Keratinocyte (primary cell): ENCODE data around the gene BSPH1. TPM values are rescaled to one million over a fixed set of nuclear protein-coding genes. Genes with fewer than 3 reads are reported as not detected.
"Not testable (repeated sequence)": the region's sequence is repeated elsewhere in the genome, so short reads cannot be mapped to it uniquely, and the experiment has no call there.

Source experiments
- DNase-seq: peaks from one replicate; pipeline ENCODE4 v3.0.0-alpha.2; 2011; ENCODE audit warnings: low read depth, missing footprints, low spot score
- FAIRE-seq: peaks from 2 replicates; lab custom pipeline; 2011; peaks lifted over from hg19 to GRCh38; lab: Jason Lieb, UNC
- H2AFZ ChIP-seq: 2 replicates; pipeline ENCODE4 v1.6.0; 2012; ENCODE audit warnings: low read length, control low read depth, inconsistent platforms; ENCODE audit not compliant: control insufficient read depth
- H3K27ac ChIP-seq: 2 replicates; pipeline ENCODE4 v1.5.1; 2011; ENCODE audit warnings: low read length; ENCODE audit not compliant: control insufficient read depth, insufficient read depth
- H3K27me3 ChIP-seq: 3 replicates; pipeline ENCODE4 v1.6.0; 2011; ENCODE audit warnings: low read length; ENCODE audit not compliant: control insufficient read depth, insufficient read depth; ENCODE audit errors: extremely low read depth
- H3K36me3 ChIP-seq, 2 experiments: 2 replicates in 1 of 2; 3 replicates in 1 of 2; pipeline ENCODE4 v1.5.1; 2011; ENCODE audit warnings: low read length in 2 of 2, mild to moderate bottlenecking in 1 of 2; ENCODE audit not compliant: control insufficient read depth in 2 of 2, insufficient read depth in 2 of 2; ENCODE audit errors: extremely low read depth in 1 of 2
- H3K4me1 ChIP-seq: 3 replicates; pipeline ENCODE4 v1.5.1; 2011; ENCODE audit warnings: low read length; ENCODE audit not compliant: control insufficient read depth, insufficient read depth; ENCODE audit errors: extremely low read depth
- H3K4me2 ChIP-seq: 3 replicates; pipeline ENCODE4 v1.6.0; 2011; ENCODE audit warnings: low read depth, low read length; ENCODE audit not compliant: control insufficient read depth, insufficient read depth; ENCODE audit errors: extremely low read depth
- H3K4me3 ChIP-seq, 3 experiments: fragments of 200-600 bp in 1 of 3; sonication (generic) in 1 of 3; 2 replicates in 2 of 3; 3 replicates in 1 of 3; pipeline ENCODE4 v1.5.1; 2011 to 2016; ENCODE audit warnings: low read length in 3 of 3, mild to moderate bottlenecking in 3 of 3, control low read depth in 2 of 3, inconsistent platforms in 1 of 3, low read depth in 1 of 3, mixed read lengths in 1 of 3, mixed run types in 1 of 3, moderate library complexity in 1 of 3; ENCODE audit not compliant: control insufficient read depth in 2 of 3, insufficient read depth in 2 of 3; ENCODE audit errors: extremely low read depth in 1 of 3
- H3K79me2 ChIP-seq: 2 replicates; pipeline ENCODE4 v1.6.0; 2012; ENCODE audit warnings: low read length; ENCODE audit not compliant: control insufficient read depth, insufficient read depth
- H3K9ac ChIP-seq: 3 replicates; pipeline ENCODE4 v1.6.0; 2011; ENCODE audit warnings: low read length; ENCODE audit not compliant: control insufficient read depth, insufficient read depth; ENCODE audit errors: extremely low read depth
- H3K9me1 ChIP-seq: 3 replicates; pipeline ENCODE4 v1.6.0; 2011; ENCODE audit warnings: low read length; ENCODE audit not compliant: control insufficient read depth, insufficient read depth; ENCODE audit errors: extremely low read depth
- H3K9me3 ChIP-seq: 2 replicates; pipeline ENCODE4 v1.5.1; 2012; ENCODE audit warnings: low read depth, low read length; ENCODE audit not compliant: control insufficient read depth
- H4K20me1 ChIP-seq: 3 replicates; pipeline ENCODE4 v1.6.0; 2011; ENCODE audit warnings: low read length; ENCODE audit not compliant: control insufficient read depth, insufficient read depth; ENCODE audit errors: extremely low read depth
- EZH2 ChIP-seq: IDR thresholded peaks from one replicate; pipeline ENCODE4 v1.6.1; 2012; ENCODE audit warnings: inconsistent platforms, mild to moderate bottlenecking, low read length, moderate library complexity
- dilution Hi-C: fragments of 300-500 bp; cut with MboI; formaldehyde crosslinking; loops from one replicate; pipeline ENCODE4 v1.7.0; 2020; ENCODE audit warnings: low sequenced_read_pairs; ENCODE audit not compliant: extremely low pct_ligation_motif_present
- polyA plus RNA-seq, 5 experiments: library from polyadenylated mRNA; depleted of rRNA in 3 of 5; stranded (reverse) in 3 of 5; stranded (forward) in 1 of 5; unstranded in 1 of 5; fragments of >200 nt; gene quantifications; 1 replicate in 1 of 5; 2 replicates in 3 of 5; 3 replicates in 1 of 5; pipeline versions ENCODE4 v1.2.1 to v1.2.3, GENCODE V29; 2011 to 2012; ENCODE audit warnings: missing spikeins in 2 of 5, low read depth in 1 of 5, low replicate concordance in 1 of 5
- TF ChIP-seq, protein P1 (sequence below), 3 experiments: IDR thresholded peaks in 1 of 3; conservative IDR thresholded peaks in 1 of 3; optimal IDR thresholded peaks in 1 of 3; 2 replicates in 2 of 3; 3 replicates in 1 of 3; pipeline versions ENCODE3 to v1.5.1; 2011; ENCODE audit warnings: low read length in 3 of 3, mild to moderate bottlenecking in 3 of 3, moderate library complexity in 2 of 3, control low read depth in 1 of 3, inconsistent platforms in 1 of 3; ENCODE audit not compliant: insufficient read depth in 2 of 3; ENCODE audit errors: extremely low read depth in 1 of 3

Gene BSPH1
- polyA plus RNA-seq, 1 donor (not counting 4 experiments of a cell fraction or from before 2014, with no cell fraction given), result not detected

DNA sequence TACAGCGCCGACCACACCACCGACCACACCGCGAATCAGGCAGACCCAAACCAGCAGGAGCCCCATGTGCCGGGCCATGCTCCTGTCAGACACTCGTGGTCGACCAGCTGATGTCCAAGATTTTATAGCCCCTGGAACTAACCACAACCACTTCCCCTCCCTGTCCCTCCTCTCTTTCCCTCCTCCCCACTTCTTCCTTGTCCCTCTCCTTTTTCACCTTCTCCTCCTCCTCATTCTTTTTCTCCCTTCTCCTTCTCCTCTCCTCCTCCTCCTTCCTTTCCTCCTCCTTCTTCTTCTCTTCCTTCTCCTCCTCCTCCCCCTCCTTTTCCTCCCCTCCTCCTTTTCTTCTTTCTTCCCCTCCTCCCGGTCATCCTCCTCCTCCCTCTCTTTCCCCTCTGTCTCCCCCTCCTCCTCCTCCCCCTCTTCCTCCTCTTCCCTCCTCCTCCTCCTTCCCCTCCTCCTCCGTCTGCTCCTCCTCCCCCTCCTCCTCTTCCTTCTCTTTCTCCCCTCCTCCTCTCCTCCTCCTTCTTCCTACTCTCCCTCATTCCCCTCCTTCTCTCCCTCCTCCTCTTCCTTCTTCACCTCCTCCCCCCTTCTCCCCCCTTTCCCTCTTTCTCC, 670 bp downstream of the BSPH1 start:
- H2AFZ ChIP-seq, result no peak overlapping the region
- dilution Hi-C loops, result no loop called here
- no peaks in the 10 kb centered on the region for H3K36me3 ChIP-seq
- H3K27me3 ChIP-seq, result no peaks in the 10 kb centered on the region
- no peak overlapping the region for H3K27ac ChIP-seq
- H3K79me2 ChIP-seq, result no peaks in the 10 kb centered on the region
- H3K9me3 ChIP-seq, result no peaks in the 10 kb centered on the region
- DNase-seq, result no peak
- no peaks in the 10 kb centered on the region for H3K4me1 ChIP-seq
- H4K20me1 ChIP-seq, result no peaks in the 10 kb centered on the region
- no peak overlapping the region for H3K4me2 ChIP-seq
- no peak for FAIRE-seq
- no peak for TF ChIP-seq EZH2
- TF ChIP-seq, protein P1, sequence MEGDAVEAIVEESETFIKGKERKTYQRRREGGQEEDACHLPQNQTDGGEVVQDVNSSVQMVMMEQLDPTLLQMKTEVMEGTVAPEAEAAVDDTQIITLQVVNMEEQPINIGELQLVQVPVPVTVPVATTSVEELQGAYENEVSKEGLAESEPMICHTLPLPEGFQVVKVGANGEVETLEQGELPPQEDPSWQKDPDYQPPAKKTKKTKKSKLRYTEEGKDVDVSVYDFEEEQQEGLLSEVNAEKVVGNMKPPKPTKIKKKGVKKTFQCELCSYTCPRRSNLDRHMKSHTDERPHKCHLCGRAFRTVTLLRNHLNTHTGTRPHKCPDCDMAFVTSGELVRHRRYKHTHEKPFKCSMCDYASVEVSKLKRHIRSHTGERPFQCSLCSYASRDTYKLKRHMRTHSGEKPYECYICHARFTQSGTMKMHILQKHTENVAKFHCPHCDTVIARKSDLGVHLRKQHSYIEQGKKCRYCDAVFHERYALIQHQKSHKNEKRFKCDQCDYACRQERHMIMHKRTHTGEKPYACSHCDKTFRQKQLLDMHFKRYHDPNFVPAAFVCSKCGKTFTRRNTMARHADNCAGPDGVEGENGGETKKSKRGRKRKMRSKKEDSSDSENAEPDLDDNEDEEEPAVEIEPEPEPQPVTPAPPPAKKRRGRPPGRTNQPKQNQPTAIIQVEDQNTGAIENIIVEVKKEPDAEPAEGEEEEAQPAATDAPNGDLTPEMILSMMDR (optimal IDR thresholded peaks at IDR 0.05 in 1 of 3, IDR thresholded peaks at IDR 0.05 in 1 of 3, conservative IDR thresholded peaks at IDR 0.05 in 1 of 3; ENCODE audit: extremely low read depth in 1 of 3, insufficient read depth in 2 of 3, low read length in 3 of 3), result no peak
- no peak overlapping the region for H3K4me3 ChIP-seq
- H3K9ac ChIP-seq, result no peak overlapping the region
- H3K9me1 ChIP-seq, result no peaks in the 10 kb centered on the region

DNA sequence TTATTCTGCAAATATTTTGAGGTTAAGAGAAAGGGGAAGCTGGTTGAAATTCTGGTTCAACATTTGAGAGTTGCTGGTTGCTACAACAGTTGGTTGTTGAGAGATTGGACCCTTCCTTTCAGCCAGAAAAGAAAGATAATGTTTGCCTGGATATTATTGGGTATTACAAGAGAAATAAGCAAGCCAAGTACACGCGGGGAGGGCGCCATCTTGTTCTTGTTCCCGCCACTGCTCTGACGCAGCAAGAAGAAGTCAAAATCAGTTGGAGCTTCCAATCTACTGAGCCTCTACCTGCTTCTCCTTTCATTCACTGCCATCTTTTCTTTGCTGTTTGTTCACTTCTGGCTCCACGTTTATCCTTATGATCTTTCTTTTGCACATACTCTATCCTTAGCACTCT, 18.4 kb downstream of the BSPH1 start:
- H4K20me1 ChIP-seq, result no peaks in the 10 kb centered on the region
- no peaks in the 10 kb centered on the region for H3K79me2 ChIP-seq
- no peak overlapping the region for H3K4me2 ChIP-seq
- no peaks in the 10 kb centered on the region for H3K36me3 ChIP-seq
- no peaks in the 10 kb centered on the region for H3K9me1 ChIP-seq
- no peak overlapping the region for H3K27ac ChIP-seq
- no peaks in the 10 kb centered on the region for H3K4me1 ChIP-seq
- H3K9me3 ChIP-seq, result no peaks in the 10 kb centered on the region
- DNase-seq (no peak), FAIRE-seq (no peak)
- TF ChIP-seq, protein P1 (optimal IDR thresholded peaks at IDR 0.05 in 1 of 3, IDR thresholded peaks at IDR 0.05 in 1 of 3, conservative IDR thresholded peaks at IDR 0.05 in 1 of 3; ENCODE audit: extremely low read depth in 1 of 3, insufficient read depth in 2 of 3, low read length in 3 of 3), result no peak
- TF ChIP-seq EZH2, result no peak
- no peaks in the 10 kb centered on the region for H3K27me3 ChIP-seq
- dilution Hi-C loops, result no loop called here
- H2AFZ ChIP-seq, result no peak overlapping the region
- H3K9ac ChIP-seq, result no peak overlapping the region
- no peak overlapping the region for H3K4me3 ChIP-seq

DNA sequence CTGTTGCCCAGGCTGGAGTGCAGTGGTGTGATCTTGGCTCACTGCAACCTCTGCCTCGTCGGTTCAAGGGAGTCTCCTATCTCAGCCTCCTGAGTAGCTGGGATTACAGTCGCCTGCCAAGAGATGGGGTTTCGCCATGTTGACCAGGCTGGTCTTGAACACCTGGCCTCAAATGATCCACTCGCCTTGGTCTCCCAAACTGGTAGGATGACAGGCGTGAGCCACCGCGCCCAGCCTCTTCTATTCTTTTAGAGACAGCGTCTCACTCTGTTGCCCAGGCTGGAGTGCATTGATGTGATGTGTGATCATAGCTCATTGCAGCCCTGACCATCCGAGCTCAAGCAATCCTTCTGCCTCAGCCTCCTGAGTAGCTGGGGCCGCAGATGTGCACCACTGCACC, 36.0 kb downstream of the BSPH1 start:
- H3K9me3 ChIP-seq, H3K4me1 ChIP-seq, H3K36me3 ChIP-seq, H3K27ac ChIP-seq, H3K27me3 ChIP-seq, H4K20me1 ChIP-seq, H3K4me3 ChIP-seq, H2AFZ ChIP-seq, H3K4me2 ChIP-seq, FAIRE-seq, DNase-seq, H3K9ac ChIP-seq, H3K79me2 ChIP-seq, H3K9me1 ChIP-seq, dilution Hi-C loops: not testable (repeated sequence)

DNA sequence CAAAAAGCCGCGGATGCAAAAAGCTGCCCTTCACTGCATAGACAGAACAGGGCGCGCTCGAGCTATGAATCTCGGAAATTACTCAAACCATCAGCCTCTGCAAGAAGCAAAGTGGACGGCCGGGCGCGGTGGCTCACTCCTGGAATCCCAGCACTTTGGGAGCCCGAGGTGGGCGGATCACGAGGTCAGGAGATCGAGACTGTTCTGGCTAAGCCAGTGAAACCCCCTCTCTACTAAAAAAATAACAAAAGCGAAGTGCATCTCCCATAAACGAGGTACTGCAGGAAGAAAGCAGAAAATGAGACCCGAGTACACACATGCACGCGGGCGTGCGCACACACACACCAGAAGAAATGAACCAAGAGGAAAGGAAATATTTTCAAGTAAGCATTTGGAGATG, 39.8 kb downstream of the BSPH1 start:
- H3K9me3 ChIP-seq, H3K9ac ChIP-seq, FAIRE-seq, H3K4me3 ChIP-seq, dilution Hi-C loops, DNase-seq, H3K36me3 ChIP-seq, H3K9me1 ChIP-seq, H4K20me1 ChIP-seq, H3K27me3 ChIP-seq, H2AFZ ChIP-seq, H3K27ac ChIP-seq, H3K4me1 ChIP-seq, H3K4me2 ChIP-seq, H3K79me2 ChIP-seq: not testable (repeated sequence)
